HCT116 (cell line): Measurements from ENCODE around the gene TRIM4. TPM values are rescaled to one million over a fixed set of nuclear protein-coding genes. Genes with fewer than 3 reads are reported as not detected.

ENCODE experiments used
- ATAC-seq: fragments of 200-7000 bp; cut with Tn5 transposase; 2 replicates; pipeline ENCODE4 v1.9.1; 2020; ENCODE audit warnings: mild to moderate bottlenecking, moderate library complexity
- BruUV-seq: library from RNA; stranded (reverse); fragments of 400-500 nt; replicated peaks from 2 replicates; lab custom pipeline; 2021; lab: Mats Ljungman, UMichigan
- CTCF ChIA-PET: fragments of 300-600 bp; sonication (Branson Sonifier 250); formaldehyde crosslinking; loops from one replicate; lab custom pipeline; 2021; ENCODE audit warnings: antibody characterized with exemption; lab: Charles Lee
- POLR2A ChIA-PET: fragments of 300-600, 350-600 bp; sonication (Branson Sonifier 250); formaldehyde crosslinking; loops from one replicate; lab custom pipeline; 2021; ENCODE audit warnings: antibody characterized with exemption; lab: Charles Lee
- RAD21 ChIA-PET, 2 experiments: fragments of 300-600 bp; sonication (Branson Sonifier 250); formaldehyde crosslinking; loops; one replicate each; lab custom pipeline; 2023; ENCODE audit warnings: low total read pairs in 2 of 2; ENCODE audit not compliant: uncharacterized antibody in 2 of 2, unreplicated experiment in 2 of 2, low non-redundant PET in 1 of 2; lab: Charles Lee
- DNase-seq: peaks from one replicate; pipeline ENCODE4 v3.0.0-alpha.2; 2010; ENCODE audit warnings: low read depth, low spot score
- H2AFZ ChIP-seq: fragments of 200-600 bp; shearing (Covaris generic), sonication (generic); 2 replicates; pipeline ENCODE4 v1.6.1; 2017; ENCODE audit warnings: low read depth, mixed run types, mixed read lengths, antibody characterized with exemption, low read length; ENCODE audit not compliant: poor library complexity, severe bottlenecking
- H3K27ac ChIP-seq: 2 replicates; pipeline ENCODE4 v1.5.1; 2012; ENCODE audit warnings: low read depth, low read length
- H3K27me3 ChIP-seq: fragments of 200-600 bp; sonication (generic); 2 replicates; pipeline ENCODE4 v1.6.1; 2016; ENCODE audit warnings: mixed run types, low read length, mixed read lengths; ENCODE audit not compliant: insufficient read depth
- H3K36me3 ChIP-seq, 2 experiments: fragments of 200-500 bp in 1 of 2; fragments of 200-600 bp in 1 of 2; sonication (Bioruptor generic) in 1 of 2; sonication (generic) in 1 of 2; 2 replicates each; pipeline versions ENCODE4 v1.5.1 to v1.6.1; 2014 to 2016; ENCODE audit warnings: low read length in 2 of 2, inconsistent platforms in 1 of 2, mixed read lengths in 1 of 2, mixed run types in 1 of 2; ENCODE audit not compliant: insufficient read depth in 2 of 2, control insufficient read depth in 1 of 2
- H3K4me1 ChIP-seq, 2 experiments: fragments of 200-600 bp in 1 of 2; sonication (generic) in 1 of 2; 2 replicates each; pipeline versions ENCODE4 v1.5.1 to v1.6.1; 2012 to 2017; ENCODE audit warnings: low read length in 2 of 2, inconsistent platforms in 1 of 2, mild to moderate bottlenecking in 1 of 2, mixed read lengths in 1 of 2, mixed run types in 1 of 2, moderate library complexity in 1 of 2; ENCODE audit not compliant: insufficient read depth in 2 of 2, control insufficient read depth in 1 of 2
- H3K4me2 ChIP-seq: fragments of 200-600 bp; sonication (generic); 2 replicates; pipeline ENCODE4 v1.6.1; 2017; ENCODE audit warnings: mixed run types, low read length, mixed read lengths
- H3K4me3 ChIP-seq, 2 experiments: fragments of 200-600 bp in 1 of 2; sonication (generic) in 1 of 2; replicated peaks in 1 of 2; 2 replicates each; pipeline ENCODE4 v1.5.1; 2011 to 2016; ENCODE audit warnings: low read length in 2 of 2, control low read depth in 1 of 2, low read depth in 1 of 2, mild to moderate bottlenecking in 1 of 2, mixed read lengths in 1 of 2, mixed run types in 1 of 2
- H3K79me2 ChIP-seq: fragments of 200-600 bp; sonication (generic); 2 replicates; pipeline ENCODE4 v1.6.1; 2017; ENCODE audit warnings: mild to moderate bottlenecking, mixed run types, low read length, moderate library complexity, mixed read lengths; ENCODE audit not compliant: insufficient read depth
- H3K9ac ChIP-seq: fragments of 200-600 bp; sonication (generic); 2 replicates; pipeline ENCODE4 v1.6.1; 2016; ENCODE audit warnings: low read length, mixed read lengths
- H3K9me2 ChIP-seq: fragments of 200-600 bp; sonication (generic), shearing (Covaris generic); 2 replicates; pipeline ENCODE4 v1.6.1; 2017; ENCODE audit warnings: mixed run types, mild to moderate bottlenecking, moderate library complexity; ENCODE audit not compliant: insufficient read depth
- H3K9me3 ChIP-seq, 2 experiments: fragments of 200-500 bp in 1 of 2; fragments of 200-600 bp in 1 of 2; sonication (Bioruptor generic) in 1 of 2; sonication (generic) in 1 of 2; 2 replicates each; pipeline ENCODE4 v1.6.1; 2014 to 2017; ENCODE audit warnings: low read length in 2 of 2, mixed read lengths in 2 of 2, inconsistent platforms in 1 of 2, low read depth in 1 of 2, mild to moderate bottlenecking in 1 of 2, mixed run types in 1 of 2, moderate library complexity in 1 of 2; ENCODE audit not compliant: control insufficient read depth in 1 of 2, insufficient read depth in 1 of 2
- H4K20me1 ChIP-seq: fragments of 200-600 bp; sonication (generic), shearing (Covaris generic); 2 replicates; pipeline ENCODE4 v1.6.1; 2017; ENCODE audit warnings: mixed run types, mild to moderate bottlenecking, moderate library complexity; ENCODE audit not compliant: insufficient read depth
- CBX3 ChIP-seq: IDR thresholded peaks from 2 replicates; pipeline ENCODE4 v1.6.1; 2012; ENCODE audit warnings: low read depth
- CEBPB ChIP-seq: IDR thresholded peaks from 2 replicates; pipeline ENCODE4 v1.6.1; 2012; ENCODE audit warnings: low read depth
- EGR1 ChIP-seq: IDR thresholded peaks from 2 replicates; pipeline ENCODE4 v1.6.1; 2012; ENCODE audit warnings: low read depth
- EZH2 ChIP-seq: fragments of 200-600 bp; sonication (generic); IDR thresholded peaks from 2 replicates; pipeline ENCODE4 v1.6.1; 2017; ENCODE audit warnings: antibody characterized with exemption, mixed run types
- EZH2phosphoT487 ChIP-seq: fragments of 200-600 bp; IDR thresholded peaks from 2 replicates; pipeline ENCODE4 v1.6.1; 2018; ENCODE audit warnings: antibody characterized with exemption, borderline replicate concordance
- FOSL1 ChIP-seq: IDR thresholded peaks from 2 replicates; pipeline ENCODE4 v1.6.1; 2012; ENCODE audit warnings: low read depth
- JUND ChIP-seq: IDR thresholded peaks from 2 replicates; pipeline ENCODE4 v1.6.1; 2012
- POLR2A ChIP-seq: IDR thresholded peaks from 2 replicates; pipeline ENCODE4 v1.7.0; 2011; ENCODE audit warnings: borderline replicate concordance; ENCODE audit not compliant: insufficient read depth, insufficient read length; ENCODE audit errors: extremely low read depth
- POLR2AphosphoS5 ChIP-seq: IDR thresholded peaks from 2 replicates; pipeline ENCODE4 v1.6.1; 2011; ENCODE audit warnings: mild to moderate bottlenecking, low read depth, low read length, moderate library complexity
- RAD21 ChIP-seq: IDR thresholded peaks from 2 replicates; pipeline ENCODE4 v1.6.1; 2012; ENCODE audit warnings: low read depth, mild to moderate bottlenecking
- SP1 ChIP-seq: IDR thresholded peaks from 2 replicates; pipeline ENCODE4 v1.6.1; 2012; ENCODE audit warnings: low read depth
- SRF ChIP-seq: IDR thresholded peaks from 2 replicates; pipeline ENCODE4 v1.6.1; 2012; ENCODE audit warnings: low read depth
- TCF7L2 ChIP-seq: IDR thresholded peaks from 2 replicates; pipeline ENCODE4 v1.7.0; 2011; ENCODE audit warnings: borderline replicate concordance, inconsistent platforms; ENCODE audit not compliant: insufficient read depth, insufficient read length; ENCODE audit errors: extremely low read depth
- YY1 ChIP-seq: IDR thresholded peaks from 2 replicates; pipeline ENCODE4 v1.6.1; 2011; ENCODE audit warnings: low read length, low read depth, moderate library complexity, mild to moderate bottlenecking; ENCODE audit not compliant: insufficient replicate concordance; ENCODE audit errors: extremely low read depth
- ZFX ChIP-seq: fragments of 450-650 bp; IDR thresholded peaks from 2 replicates; pipeline ENCODE4 v1.6.1; 2017
- intact Hi-C: fragments of 100-400 bp; cut with micrococcal nuclease; formaldehyde crosslinking; loops from 2 replicates; pipeline ENCODE4 v1.10.0; 2022
- total RNA-seq: library from RNA; stranded (reverse); gene quantifications from one replicate; pipeline ENCODE4 v1.2.1, GENCODE V29; 2021; ENCODE audit not compliant: unreplicated experiment
- TF ChIP-seq, protein P1 (sequence below): IDR thresholded peaks from 2 replicates; pipeline ENCODE4 v1.6.1; 2012
- TF ChIP-seq, protein P2 (sequence below): IDR thresholded peaks from 2 replicates; pipeline ENCODE4 v1.6.1; 2012; ENCODE audit warnings: low read depth
- TF ChIP-seq, protein P3 (sequence below): IDR thresholded peaks from 2 replicates; pipeline ENCODE4 v1.6.1; 2012

TRIM4 gene
- total RNA-seq, 1 experiment from 2014 or later, result 25.1 TPM

DNA sequence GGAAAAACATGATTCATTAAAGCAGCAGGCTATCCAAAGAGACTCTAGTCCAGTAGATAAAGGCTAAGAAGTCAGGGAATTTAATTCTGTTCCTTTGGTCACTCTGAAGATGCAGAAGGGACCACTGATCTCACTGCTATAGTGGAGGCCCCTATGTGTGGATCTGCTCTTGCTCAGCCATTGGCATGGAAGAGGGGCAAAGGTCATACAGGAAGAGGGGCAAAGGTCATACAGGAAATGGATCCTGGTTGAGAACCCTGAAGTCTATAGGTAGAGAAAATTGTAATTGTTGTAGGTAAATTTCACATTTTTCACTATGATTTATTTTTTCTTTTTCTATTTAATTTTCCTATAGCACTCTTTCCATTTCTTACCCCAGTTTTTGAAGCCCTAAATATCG is 64.1 kb downstream of the TRIM4 start:
- no peak for DNase-seq
- intact Hi-C loops, result no loop called here
- RAD21 ChIA-PET, result no interaction called here

More for the DNA sequence above, 64.1 kb downstream of the TRIM4 start:
- no peak for ATAC-seq
- no peak overlapping the region for H3K4me3 ChIP-seq
- peaks cover 0 to 3% of the 10 kb centered on the region in 2 experiments; a peak in 2 of 4 replicates for H3K4me1 ChIP-seq
- no peak overlapping the region for H3K27ac ChIP-seq
- H3K9me3 ChIP-seq, result no peaks in the 10 kb centered on the region
- POLR2A ChIA-PET, result no interaction called here
- H3K36me3 ChIP-seq, result no peaks in the 10 kb centered on the region
- H3K9me2 ChIP-seq, result no peaks in the 10 kb centered on the region
- no peaks in the 10 kb centered on the region for H4K20me1 ChIP-seq
- H3K4me2 ChIP-seq, result no peak overlapping the region
- H3K9ac ChIP-seq, result no peak overlapping the region
- H3K27me3 ChIP-seq, result peaks cover 5% of the 10 kb centered on the region; the same call in 1 of the 2 replicates
- no peak for TF ChIP-seq POLR2A
- no peak for TF ChIP-seq ZFX
- no peak for TF ChIP-seq CBX3
- no peak for TF ChIP-seq YY1
- TF ChIP-seq, protein P1, sequence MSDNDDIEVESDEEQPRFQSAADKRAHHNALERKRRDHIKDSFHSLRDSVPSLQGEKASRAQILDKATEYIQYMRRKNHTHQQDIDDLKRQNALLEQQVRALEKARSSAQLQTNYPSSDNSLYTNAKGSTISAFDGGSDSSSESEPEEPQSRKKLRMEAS, result no peak
- TF ChIP-seq EZH2, result no peak
- no peak for TF ChIP-seq SP1
- TF ChIP-seq FOSL1, result no peak
- TF ChIP-seq EGR1, result no peak
- no peak for TF ChIP-seq CEBPB
- no peak for TF ChIP-seq SRF
- TF ChIP-seq JUND, result no peak
- TF ChIP-seq, protein P2, sequence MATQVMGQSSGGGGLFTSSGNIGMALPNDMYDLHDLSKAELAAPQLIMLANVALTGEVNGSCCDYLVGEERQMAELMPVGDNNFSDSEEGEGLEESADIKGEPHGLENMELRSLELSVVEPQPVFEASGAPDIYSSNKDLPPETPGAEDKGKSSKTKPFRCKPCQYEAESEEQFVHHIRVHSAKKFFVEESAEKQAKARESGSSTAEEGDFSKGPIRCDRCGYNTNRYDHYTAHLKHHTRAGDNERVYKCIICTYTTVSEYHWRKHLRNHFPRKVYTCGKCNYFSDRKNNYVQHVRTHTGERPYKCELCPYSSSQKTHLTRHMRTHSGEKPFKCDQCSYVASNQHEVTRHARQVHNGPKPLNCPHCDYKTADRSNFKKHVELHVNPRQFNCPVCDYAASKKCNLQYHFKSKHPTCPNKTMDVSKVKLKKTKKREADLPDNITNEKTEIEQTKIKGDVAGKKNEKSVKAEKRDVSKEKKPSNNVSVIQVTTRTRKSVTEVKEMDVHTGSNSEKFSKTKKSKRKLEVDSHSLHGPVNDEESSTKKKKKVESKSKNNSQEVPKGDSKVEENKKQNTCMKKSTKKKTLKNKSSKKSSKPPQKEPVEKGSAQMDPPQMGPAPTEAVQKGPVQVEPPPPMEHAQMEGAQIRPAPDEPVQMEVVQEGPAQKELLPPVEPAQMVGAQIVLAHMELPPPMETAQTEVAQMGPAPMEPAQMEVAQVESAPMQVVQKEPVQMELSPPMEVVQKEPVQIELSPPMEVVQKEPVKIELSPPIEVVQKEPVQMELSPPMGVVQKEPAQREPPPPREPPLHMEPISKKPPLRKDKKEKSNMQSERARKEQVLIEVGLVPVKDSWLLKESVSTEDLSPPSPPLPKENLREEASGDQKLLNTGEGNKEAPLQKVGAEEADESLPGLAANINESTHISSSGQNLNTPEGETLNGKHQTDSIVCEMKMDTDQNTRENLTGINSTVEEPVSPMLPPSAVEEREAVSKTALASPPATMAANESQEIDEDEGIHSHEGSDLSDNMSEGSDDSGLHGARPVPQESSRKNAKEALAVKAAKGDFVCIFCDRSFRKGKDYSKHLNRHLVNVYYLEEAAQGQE, result no peak
- no peak for TF ChIP-seq TCF7L2
- no peak for TF ChIP-seq RAD21
- TF ChIP-seq, protein P3, sequence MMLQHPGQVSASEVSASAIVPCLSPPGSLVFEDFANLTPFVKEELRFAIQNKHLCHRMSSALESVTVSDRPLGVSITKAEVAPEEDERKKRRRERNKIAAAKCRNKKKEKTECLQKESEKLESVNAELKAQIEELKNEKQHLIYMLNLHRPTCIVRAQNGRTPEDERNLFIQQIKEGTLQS, result no peak
- no peak for TF ChIP-seq EZH2phosphoT487
- TF ChIP-seq POLR2AphosphoS5, result no peak
- CTCF ChIA-PET, result no interaction called here
- H3K79me2 ChIP-seq, result no peaks in the 10 kb centered on the region
- H2AFZ ChIP-seq, result no peak overlapping the region
- BruUV-seq, result no TSS peak
